ENCODE measurements around the gene CBLN3.
"Not testable (repeated sequence)": the region's sequence is repeated elsewhere in the genome, so short reads cannot be mapped to it uniquely, and the experiment has no call there.

CBLN3 gene

DNA sequence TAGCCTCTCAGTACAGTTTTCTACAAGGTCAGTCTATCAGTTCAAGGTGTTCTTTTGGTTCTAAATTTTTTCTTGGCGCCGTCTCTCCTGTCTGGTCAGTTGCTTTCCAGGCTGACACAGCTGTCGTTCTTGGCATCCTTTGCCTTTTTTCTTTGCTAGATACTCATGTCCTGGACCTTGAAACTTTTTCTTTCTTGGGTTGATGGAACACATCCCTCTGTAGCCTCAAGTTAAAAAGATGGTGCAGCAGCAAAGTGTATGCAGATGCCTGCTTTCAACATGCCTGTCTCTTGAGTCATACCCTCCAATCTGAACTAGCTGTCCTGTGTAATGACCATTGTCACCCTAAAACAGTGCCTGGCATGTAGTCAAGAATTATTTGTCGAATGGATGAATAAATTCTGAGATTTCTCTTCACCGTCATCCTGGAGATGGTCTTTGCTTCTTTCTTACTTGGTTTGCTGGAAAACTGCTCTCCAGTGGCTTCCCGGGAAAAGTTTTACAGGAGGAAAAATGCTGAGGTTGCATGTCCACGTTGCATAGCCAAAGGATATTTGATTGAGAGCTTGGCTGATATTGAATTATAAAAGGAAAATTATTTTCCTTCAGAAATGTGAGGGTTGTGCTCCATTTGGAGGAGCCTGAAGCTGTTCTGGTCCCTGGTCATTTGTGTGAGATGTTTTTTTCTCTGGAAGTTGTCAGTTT is 26.0 kb downstream of the CBLN3 start:
- DNase-seq (ENCODE audit: low read depth, low spot score), result no peak

DNA sequence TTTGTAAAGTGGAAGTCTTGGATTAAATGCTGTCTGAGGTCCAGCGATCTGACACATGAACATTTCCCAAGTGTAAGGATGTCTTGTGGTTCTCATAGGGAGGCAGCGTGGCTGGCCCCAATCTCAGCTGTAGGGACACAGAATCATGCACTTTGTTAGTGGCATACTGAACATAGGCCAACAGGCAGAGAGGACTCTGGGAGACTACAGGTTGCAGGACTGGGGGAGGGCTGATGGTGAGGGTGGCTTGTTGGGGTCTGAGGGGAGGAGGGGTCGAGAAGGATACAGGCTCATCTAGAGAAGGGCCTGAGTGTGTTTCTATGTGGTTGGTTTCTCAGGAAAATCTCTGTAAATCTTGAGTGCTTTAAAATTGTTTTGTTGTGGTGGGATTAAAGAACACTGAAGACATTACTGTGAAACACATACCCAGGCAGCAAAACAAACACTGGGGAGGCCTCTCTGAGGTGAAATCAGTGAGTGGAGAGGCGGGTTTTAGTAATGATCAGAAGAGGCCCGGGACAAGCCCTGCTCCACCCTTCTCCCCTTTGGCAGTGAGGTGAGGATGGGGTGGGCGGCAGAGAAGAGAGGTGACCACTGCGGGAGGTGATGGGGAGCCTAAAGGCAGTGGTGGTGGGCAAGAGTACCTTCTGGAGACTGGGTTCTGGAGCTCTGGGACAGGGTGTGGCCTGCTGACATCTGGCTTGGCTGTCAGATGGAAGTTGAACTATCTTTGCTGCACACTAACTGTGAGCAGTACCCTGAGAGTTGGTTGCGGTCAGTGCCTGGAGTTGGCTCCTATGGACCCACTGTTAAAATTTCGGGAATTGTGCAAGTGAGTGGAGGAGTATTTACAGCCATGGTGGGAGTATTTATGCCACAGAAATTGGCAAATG is 27.4 kb downstream of the CBLN3 start:
- no peak for DNase-seq (ENCODE audit: low read depth, low spot score)

DNA sequence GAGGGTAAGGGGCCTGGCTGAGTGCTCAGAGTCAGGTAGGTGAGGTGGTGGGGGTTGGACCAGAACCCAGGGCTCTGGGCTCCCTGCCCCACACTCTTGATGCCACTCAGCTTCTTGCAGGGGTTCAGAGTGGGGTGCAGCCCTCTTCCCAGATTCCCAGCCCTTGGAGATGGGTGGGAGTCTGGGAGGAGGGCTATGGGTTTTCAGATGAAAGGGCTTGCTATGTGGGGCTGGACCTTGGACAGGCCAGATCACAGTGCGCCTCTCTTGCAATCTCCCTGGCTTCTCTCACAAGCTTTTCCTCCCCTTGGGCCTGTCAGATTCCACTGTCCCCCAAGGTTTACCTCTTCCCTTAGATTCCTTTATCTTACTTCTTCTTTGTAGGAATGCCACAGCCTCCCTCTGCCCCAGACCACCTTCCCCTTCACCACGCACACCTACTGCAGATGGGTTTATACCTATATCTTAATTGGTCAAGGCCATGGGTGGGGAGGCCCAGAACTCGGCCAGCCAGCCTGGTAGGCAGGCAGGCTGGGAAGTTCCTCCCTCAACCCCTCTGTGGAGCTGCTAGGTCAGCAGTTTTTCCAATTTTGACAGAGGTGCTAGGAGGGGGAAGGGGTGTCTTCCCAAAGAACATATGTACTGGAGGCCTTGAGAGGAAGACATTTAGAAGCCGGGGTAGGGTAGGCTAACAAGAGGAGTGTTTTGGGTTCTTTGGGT is 29.3 kb downstream of the CBLN3 start:
- no peak for DNase-seq (ENCODE audit: low read depth, low spot score)

- no peak for DNase-seq (ENCODE audit: low read depth, low spot score)
Observed at GRCh38 chr14:24399447-24399822, 30.0 kb downstream of the CBLN3 start.

DNA sequence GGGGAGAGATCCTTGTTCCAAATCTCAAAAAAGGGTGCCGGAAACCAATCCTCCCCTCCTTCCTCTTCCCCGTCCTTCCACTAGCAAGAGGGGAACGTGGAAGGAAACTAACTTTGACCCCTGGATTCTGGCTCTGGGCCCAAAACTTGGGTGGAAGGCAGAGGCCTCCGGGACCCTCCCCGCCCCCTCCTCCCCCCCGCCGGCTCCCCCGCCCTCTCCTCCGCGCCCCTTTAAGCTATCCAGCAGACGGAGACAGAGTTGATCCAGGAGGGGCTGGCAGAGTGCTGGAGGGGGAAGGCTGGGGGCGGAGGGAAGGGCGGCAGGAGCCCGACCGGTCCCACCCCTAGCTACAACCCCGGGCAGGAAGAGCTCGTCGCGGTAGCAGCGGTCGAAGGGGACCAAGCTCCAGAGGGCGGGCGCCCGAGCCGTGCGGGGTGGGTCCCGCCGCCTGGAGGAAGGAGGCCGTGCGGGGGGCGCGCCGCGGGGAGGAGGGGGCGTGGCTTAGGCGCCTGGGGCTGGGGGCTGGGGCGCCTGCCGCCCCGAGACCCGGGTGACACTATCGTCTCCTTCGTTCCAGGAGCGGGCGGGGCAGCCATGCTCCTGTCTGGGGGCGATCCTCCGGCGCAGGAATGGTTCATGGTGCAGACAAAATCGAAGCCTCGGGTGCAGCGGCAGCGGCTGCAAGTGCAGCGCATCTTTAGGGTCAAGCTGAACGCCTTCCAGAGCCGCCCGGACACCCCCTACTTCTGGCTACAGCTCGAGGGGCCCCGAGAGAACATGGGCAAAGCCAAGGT is 30.6 kb downstream of the CBLN3 start, which contains the start of gene NYNRIN:
TSS of gene NYNRIN (plus strand) at position 351 of the 794 bp plus-strand sequence. CDS start at position 595, 244 bp downstream.
- no peak for DNase-seq (ENCODE audit: low read depth, low spot score)

- DNase-seq (ENCODE audit: low read depth, low spot score), result no peak
Observed at GRCh38 chr14:24398293-24398652, 31.2 kb downstream of the CBLN3 start.

GRCh38 chr14:24397639-24398292 is 31.7 kb downstream of the CBLN3 start:
- DNase-seq (ENCODE audit: low read depth, low spot score), result no peak

DNA sequence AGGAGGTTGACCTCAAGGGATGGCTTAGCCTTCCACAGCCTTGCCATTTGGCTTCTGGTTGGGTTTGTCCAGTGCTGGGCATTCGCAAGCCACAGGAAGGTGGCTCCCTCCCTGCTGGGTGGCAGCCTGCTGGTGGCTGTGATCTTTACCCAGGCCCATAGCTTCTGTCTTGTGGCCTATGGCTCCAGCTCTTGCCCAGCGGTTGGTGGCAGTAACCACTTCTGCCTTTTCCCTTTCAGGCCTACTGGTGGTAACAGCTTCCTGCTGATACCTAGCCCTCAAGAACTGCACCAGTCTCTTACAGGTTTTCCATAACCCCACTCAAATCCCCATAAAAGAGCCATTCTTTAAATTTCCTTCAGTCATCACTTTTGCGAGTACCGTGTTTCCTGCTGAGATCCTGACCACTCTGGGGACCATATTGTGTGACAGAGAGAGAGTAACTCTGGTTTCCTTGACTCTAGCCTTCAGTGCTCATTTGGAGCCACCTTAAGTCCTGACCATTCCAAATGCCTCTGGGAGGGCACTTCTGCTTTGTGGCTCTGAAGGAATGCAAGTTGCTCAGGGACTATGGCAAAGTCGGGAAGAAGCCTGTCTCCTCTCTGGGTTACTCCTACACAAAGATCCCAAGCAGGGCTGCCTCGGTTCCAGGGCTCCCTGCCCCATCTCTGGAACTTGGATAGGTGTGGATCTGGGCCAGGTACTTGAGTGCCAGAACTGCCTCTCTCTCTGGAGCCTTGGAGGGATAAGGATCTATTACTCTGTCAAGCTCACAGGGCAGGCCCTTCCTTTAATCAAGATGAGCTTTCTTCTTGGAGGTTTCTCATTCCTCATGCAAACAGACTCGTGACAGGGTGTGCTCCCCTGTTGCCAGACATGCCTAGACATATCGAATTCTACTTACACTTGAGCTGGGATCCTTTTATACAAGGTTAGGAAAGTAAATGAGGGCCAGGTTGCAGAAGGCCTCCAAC is 33.6 kb downstream of the CBLN3 start:
- DNase-seq (ENCODE audit: low read depth, low spot score), result no peak

DNA sequence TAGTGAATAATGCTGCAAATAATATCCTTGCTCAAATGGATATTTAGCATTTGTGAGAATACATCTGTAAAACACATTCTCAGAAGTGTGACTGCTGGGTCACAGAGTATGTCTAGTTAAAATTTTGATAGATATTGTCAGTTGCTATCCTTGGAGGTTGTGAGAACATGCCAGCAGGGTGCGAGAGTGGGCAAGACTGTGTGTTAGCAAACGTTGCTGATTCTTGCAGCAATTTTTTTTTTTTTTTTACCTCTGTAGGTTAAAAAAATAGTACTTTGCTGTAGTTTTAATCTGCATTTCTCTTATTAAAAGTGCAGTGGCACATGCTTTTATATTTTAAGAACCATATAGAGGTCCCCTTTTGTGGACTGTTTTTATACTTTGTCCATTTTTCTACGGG is 35.2 kb downstream of the CBLN3 start:
- no peak for DNase-seq (ENCODE audit: low read depth, low spot score)

DNA sequence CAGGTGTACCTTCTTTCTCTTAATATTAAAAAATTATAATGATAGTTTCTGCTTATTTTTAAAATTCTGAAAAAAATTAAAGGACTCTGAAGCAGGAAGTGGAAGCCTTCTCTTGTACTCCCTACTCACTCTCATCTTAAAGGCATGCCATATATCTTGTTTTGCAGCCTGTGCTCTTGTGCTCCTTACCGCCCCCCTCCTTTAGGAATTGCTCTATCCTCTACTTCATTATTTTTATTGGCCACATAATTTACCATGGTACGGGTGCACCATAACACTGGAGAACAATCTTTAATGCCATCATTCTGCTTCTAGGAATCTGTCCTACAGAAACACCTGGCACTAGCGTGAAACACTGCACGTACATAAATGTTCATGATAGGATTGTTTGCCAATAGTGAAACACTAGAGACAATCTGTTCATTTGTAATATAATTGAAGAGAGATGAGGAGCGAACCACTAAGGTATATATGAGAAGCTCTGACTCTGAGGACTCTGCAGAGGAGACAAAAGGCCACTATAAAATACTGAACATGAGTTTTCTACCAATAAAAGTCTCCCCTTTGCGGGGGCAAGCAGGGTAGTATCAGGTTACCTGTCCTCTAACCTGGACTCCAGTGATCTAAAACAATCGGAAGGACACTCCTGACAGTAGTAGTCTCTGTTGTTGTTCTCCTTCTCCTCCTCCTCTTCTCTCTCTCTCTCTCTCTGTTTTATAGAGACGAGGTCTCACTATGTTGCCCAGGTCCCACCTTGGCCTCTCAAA is 37.0 kb downstream of the CBLN3 start:
- DNase-seq (ENCODE audit: low read depth, low spot score), result no peak

- no peak for DNase-seq (ENCODE audit: low read depth, low spot score)
Observed at GRCh38 chr14:24390701-24391468, 38.6 kb downstream of the CBLN3 start.

DNA sequence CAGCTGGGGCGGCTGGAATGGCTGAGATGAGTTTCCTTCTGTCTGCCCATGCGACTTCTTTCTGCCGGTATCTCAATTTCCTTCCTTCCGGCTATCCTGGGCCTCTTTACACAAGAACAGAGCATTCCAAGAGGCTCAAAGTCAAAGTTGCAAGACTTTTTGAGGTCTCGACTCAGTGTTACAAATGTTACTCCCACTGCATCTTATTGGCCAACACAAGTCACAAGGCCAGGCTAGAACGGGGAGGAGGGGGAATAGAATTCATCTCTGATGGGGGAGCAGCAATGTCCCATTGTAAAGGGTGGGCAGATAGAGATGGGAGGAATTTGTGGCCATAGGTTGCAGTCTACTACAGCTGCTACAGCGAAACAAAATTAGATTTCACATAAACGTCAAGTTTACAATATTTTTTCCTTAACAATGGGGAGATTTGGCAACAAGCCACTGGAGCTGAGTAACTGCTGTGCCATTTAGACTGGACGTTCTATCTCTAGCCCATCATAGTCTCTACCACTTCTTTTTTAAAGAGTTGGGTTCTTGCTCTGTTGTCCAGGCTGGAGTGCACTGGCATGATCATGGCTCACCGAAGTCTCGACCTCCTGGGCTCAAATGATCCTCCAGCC is 40.1 kb downstream of the CBLN3 start:
- no peak for DNase-seq (ENCODE audit: low read depth, low spot score)

GRCh38 chr14:24388474-24389179 is 40.8 kb downstream of the CBLN3 start:
- no peak for DNase-seq (ENCODE audit: low read depth, low spot score)

- DNase-seq (ENCODE audit: low read depth, low spot score), result not testable (repeated sequence)
Observed at GRCh38 chr14:24387579-24387978, 41.9 kb downstream of the CBLN3 start.

DNA sequence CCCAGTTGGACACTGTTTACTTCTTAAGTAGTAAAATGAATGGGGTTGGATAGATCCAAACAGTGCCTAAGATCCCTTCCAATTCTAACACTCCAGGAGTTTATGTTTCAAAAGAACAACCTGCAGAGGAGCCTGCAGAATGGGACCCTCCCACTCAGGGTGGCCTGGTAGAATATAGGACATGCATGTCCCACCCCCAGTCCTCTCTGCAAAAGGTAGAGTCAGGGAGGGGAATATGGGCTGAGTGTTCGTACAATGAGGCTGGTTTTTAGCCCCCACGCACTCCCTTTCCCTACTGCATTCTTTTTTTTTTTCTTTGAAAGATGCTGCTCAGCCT is 42.5 kb downstream of the CBLN3 start:
- DNase-seq (ENCODE audit: low read depth, low spot score), result no peak

- no peak for DNase-seq (ENCODE audit: low read depth, low spot score)
Observed at GRCh38 chr14:24385524-24385923, 43.9 kb downstream of the CBLN3 start.

GRCh38 chr14:24384169-24384568 is 45.3 kb downstream of the CBLN3 start:
- DNase-seq (ENCODE audit: low read depth, low spot score), result no peak

Measured in smooth muscle cell of the brain vasculature (primary cell).